Mucosa of descending colon (tissue), 3 donors: Measurements from ENCODE around the gene MAGI2. TPM values are rescaled to one million over a fixed set of nuclear protein-coding genes. Genes with fewer than 3 reads are reported as not detected.

ENCODE experiments used
- ATAC-seq: fragments of 200-7000 bp; cut with Tn5 transposase; one replicate; pipeline ENCODE4 v1.9.1; 2020; ENCODE audit warnings: mild to moderate bottlenecking, moderate library complexity
- DNase-seq, 3 donors: peaks; one replicate each; pipeline ENCODE4 v3.0.0-alpha.2; 2020
- H3K36me3 ChIP-seq: fragments of 200-600 bp; one replicate; pipeline ENCODE4 v1.8.0; 2021; ENCODE audit warnings: low read depth, mild to moderate bottlenecking
- H3K4me1 ChIP-seq: fragments of 200-600 bp; one replicate; pipeline ENCODE4 v1.8.0; 2021; ENCODE audit warnings: low read depth, mild to moderate bottlenecking
- H3K4me3 ChIP-seq: fragments of 200-600 bp; one replicate; pipeline ENCODE4 v1.8.0; 2021; ENCODE audit warnings: mild to moderate bottlenecking
- H3K9me3 ChIP-seq: fragments of 200-600 bp; one replicate; pipeline ENCODE4 v1.8.0; 2021; ENCODE audit warnings: mild to moderate bottlenecking
- intact Hi-C, 2 donors: fragments of 100-400 bp; cut with DNase I in 1 of 2; cut with micrococcal nuclease in 1 of 2; formaldehyde crosslinking; loops; one replicate each; pipeline versions ENCODE4 v1.11.0 to v1.11.1; 2022; cut with DNase I, micrococcal nuclease
- total RNA-seq, 3 donors: library from RNA; stranded (reverse); fragmentation: NEBNext Ultra II Directional in 2 of 3; extraction: Animal tissue kit (Norgen Biotek cat#: 25700) in 2 of 3; gene quantifications; one replicate each; pipeline versions ENCODE4 v1.2.1 to v1.2.4, GENCODE V29; 2021 to 2023
- TF ChIP-seq, protein P1 (sequence below): fragments of 200-600 bp; IDR thresholded peaks from one replicate; pipeline ENCODE4 v1.8.0; 2022; ENCODE audit warnings: antibody characterized with exemption, mild to moderate bottlenecking
- donor health status: DM: no; HTN: no; CAD: no; lungs with moderate emphysema.
- donor health status: DM: no; HTN: no; CAD: no.
- donor health status: DM: no; HTN: yes; CAD: no.

Gene MAGI2
- total RNA-seq, 3 donors from 2014 or later: 1.9 to 14.5 (median 2.7) TPM

DNA sequence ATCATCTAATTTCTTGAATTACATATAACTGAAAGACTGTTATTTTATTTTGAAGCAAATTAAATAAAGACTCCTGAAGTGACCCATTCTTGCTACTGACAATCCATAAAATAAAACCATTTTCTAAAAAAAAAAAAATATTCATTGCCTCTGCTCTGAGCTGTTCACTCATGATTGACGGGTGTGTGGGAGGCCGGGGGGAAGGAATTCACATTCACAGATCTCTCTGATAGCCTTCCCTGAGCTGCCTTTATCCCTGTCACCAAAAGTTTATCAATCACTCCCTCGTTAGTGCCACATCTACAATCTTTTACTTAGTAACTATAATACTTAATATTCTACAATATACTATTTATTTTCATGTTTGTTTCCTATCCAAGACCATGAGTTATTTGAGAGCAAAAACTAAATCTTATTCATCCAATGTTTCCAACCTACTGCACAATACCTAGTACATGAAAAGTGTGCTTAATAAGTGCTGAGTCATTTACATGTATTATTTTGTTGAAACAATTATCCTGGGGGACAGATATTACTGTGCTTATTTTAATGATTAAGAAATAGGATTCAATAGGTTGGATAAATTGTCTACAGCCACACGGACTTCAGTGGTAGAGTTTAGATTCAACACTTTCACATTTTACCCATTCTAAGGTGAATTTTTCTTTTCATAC lies 1036.2 kb downstream of the MAGI2 start:
- Histone ChIP-seq H3K4me3 (no peak overlapping the region), H3K4me1 (no peaks in the 10 kb centered on the region), H3K9me3 (no peaks in the 10 kb centered on the region), H3K36me3 (no peaks in the 10 kb centered on the region)
- no peak for DNase-seq
- intact Hi-C loops: no loop called here
- TF ChIP-seq, protein P1, sequence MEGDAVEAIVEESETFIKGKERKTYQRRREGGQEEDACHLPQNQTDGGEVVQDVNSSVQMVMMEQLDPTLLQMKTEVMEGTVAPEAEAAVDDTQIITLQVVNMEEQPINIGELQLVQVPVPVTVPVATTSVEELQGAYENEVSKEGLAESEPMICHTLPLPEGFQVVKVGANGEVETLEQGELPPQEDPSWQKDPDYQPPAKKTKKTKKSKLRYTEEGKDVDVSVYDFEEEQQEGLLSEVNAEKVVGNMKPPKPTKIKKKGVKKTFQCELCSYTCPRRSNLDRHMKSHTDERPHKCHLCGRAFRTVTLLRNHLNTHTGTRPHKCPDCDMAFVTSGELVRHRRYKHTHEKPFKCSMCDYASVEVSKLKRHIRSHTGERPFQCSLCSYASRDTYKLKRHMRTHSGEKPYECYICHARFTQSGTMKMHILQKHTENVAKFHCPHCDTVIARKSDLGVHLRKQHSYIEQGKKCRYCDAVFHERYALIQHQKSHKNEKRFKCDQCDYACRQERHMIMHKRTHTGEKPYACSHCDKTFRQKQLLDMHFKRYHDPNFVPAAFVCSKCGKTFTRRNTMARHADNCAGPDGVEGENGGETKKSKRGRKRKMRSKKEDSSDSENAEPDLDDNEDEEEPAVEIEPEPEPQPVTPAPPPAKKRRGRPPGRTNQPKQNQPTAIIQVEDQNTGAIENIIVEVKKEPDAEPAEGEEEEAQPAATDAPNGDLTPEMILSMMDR: no peak
- no peak for ATAC-seq

DNA sequence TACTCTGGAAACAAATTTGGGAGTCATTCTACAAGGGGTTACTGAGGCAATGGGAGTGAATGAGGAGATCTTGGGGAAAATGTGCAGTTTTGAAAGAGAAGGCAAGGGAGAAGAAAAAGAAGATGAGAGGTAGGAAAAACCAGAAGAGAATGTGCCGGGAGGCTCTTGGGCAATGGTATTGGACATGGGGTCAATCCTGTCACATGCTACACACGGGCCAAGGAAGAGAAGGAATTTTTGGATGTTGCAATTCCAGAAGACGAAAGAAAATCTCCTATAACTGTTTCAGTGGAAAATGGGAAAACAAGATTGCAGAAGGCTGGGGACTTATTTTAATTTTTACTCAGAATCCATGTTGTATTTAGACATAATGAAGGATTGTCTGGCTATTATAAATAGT lies 1039.9 kb downstream of the MAGI2 start:
- ATAC-seq: no peak
- intact Hi-C loops: no loop called here

DNA sequence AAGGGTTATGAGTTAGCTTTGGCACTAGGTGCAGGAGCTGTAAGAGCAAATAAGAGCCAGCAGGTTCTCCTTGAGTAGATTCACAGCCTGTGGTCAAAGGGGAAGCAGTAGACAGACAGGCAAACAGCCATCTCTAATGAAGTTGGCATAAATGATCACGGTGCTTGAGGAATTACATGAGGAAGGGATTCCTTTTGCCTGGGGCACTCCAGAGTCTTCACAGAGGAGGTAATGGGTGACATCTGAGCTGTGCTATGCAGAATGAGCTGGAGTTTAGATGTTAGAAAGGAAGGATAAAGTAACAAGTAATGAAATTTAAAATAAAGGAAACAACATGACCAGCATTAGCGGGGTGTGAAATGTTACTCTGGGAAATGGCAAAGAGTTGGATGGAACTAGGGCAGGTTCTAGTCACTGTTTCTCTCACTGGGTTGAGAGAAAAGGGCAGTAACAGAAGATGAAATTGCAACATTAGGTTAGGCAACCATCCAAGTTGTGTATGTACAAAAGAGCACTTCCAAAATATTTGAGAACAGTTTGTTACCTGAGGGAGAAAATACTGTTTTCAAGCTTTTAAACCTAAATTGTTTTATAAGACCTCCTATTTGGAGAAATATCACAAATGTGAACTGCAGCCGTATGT lies 1041.1 kb downstream of the MAGI2 start:
- intact Hi-C loops: no loop called here
- H3K4me1 ChIP-seq: no peaks in the 10 kb centered on the region
- H3K9me3 ChIP-seq: no peaks in the 10 kb centered on the region
- ATAC-seq (no peak), DNase-seq (no peak)
- H3K36me3 ChIP-seq: no peaks in the 10 kb centered on the region
- no peak overlapping the region for H3K4me3 ChIP-seq
- TF ChIP-seq, protein P1: no peak

More for the DNA sequence above, 1039.9 kb downstream of the MAGI2 start:
- Histone ChIP-seq H3K4me1 (no peaks in the 10 kb centered on the region), H3K4me3 (no peak overlapping the region), H3K9me3 (no peaks in the 10 kb centered on the region), H3K36me3 (no peaks in the 10 kb centered on the region)
- no peak for DNase-seq
- TF ChIP-seq, protein P1: no peak

DNA sequence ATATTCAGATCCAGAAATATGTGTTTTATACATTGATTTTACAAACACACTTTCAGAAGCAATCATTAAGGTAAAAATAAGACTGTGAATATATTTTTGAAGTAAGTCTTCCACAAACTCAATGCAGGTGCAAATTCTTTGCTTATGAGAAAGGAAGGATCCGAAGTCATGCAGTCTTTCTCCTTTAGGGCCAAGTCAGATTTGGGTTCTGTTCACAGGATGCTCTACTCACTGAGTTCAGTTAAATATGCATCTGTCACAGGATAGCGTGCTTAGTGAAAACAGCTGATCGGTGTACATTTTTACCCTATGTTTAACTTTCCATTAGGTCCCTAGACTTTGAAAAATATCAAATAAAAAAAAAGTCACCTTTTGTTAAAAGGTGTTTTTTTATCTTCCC lies 1046.4 kb downstream of the MAGI2 start:
- intact Hi-C loops: no loop called here
- Histone ChIP-seq H3K36me3 (no peaks in the 10 kb centered on the region), H3K9me3 (no peaks in the 10 kb centered on the region), H3K4me3 (no peak overlapping the region), H3K4me1 (no peaks in the 10 kb centered on the region)
- DNase-seq: no peak
- ATAC-seq: no peak
- TF ChIP-seq, protein P1: no peak

DNA sequence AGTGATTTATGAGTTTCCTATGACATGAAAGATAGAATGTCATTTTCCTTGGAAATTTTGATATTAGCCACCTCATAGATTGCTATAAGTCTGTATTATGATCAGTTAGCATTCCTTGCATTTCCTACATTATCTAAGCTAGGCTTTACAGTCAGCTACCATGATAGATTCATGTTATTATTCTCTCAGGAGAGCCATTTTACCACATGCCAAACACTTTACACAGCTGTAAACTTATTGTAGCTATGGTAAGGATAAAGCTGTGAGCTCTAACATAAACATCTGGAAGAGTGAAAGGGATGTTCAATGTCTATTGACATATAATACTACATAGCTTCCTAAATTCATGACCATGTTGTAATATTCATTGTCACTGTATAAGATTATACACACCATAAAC lies 1046.9 kb downstream of the MAGI2 start:
- H3K4me3 ChIP-seq: no peak overlapping the region
- H3K4me1 ChIP-seq: no peaks in the 10 kb centered on the region
- no peaks in the 10 kb centered on the region for H3K36me3 ChIP-seq
- no peaks in the 10 kb centered on the region for H3K9me3 ChIP-seq
- intact Hi-C loops: no loop called here
- TF ChIP-seq, protein P1: no peak
- DNase-seq (no peak), ATAC-seq (no peak)
